GM15510 (cell line): ENCODE data around the gene ZBTB8A.

Experiments used
- POLR2A ChIP-seq: IDR thresholded peaks from 3 replicates; pipeline ENCODE4 v1.6.1; 2011; ENCODE audit warnings: borderline replicate concordance; ENCODE audit not compliant: insufficient read length; ENCODE audit errors: extremely low read depth

ZBTB8A gene

GRCh38 chr1:32627596-32628162, 88.5 kb downstream of the ZBTB8A start:
- no peak for TF ChIP-seq POLR2A

- TF ChIP-seq POLR2A, result no peak
Observed at GRCh38 chr1:32632829-32633228, 93.6 kb downstream of the ZBTB8A start.

- TF ChIP-seq POLR2A, result no peak
Observed at GRCh38 chr1:32635508-32636277, 96.5 kb downstream of the ZBTB8A start.

GRCh38 chr1:32636914-32637645, 97.9 kb downstream of the ZBTB8A start:
- no peak for TF ChIP-seq POLR2A

- TF ChIP-seq POLR2A, result no peak
Observed at GRCh38 chr1:32639489-32640075, 100.4 kb downstream of the ZBTB8A start.

GRCh38 chr1:32644426-32644825, 105.2 kb downstream of the ZBTB8A start:
- TF ChIP-seq POLR2A, result no peak

- TF ChIP-seq POLR2A, result no peak
Observed at GRCh38 chr1:32647308-32648134, 108.3 kb downstream of the ZBTB8A start.

GRCh38 chr1:32650248-32650751, 111.1 kb downstream of the ZBTB8A start, which contains the start of gene ZBTB8OS:
Gene ZBTB8OS (minus strand): TSS chr1:32650550. CDS start chr1:32650529, 21 bp downstream.
- TF ChIP-seq POLR2A, result peak; percentile 80

- peak; percentile 70 for TF ChIP-seq POLR2A
Observed at GRCh38 chr1:32650752-32651460, 111.7 kb downstream of the ZBTB8A start, which contains the start of gene RBBP4. Gene RBBP4 (plus strand): TSS chr1:32651208. CDS start chr1:32651307, 99 bp downstream.

GRCh38 chr1:32651461-32652073, 112.3 kb downstream of the ZBTB8A start:
- no peak for TF ChIP-seq POLR2A

- TF ChIP-seq POLR2A, result no peak
Observed at GRCh38 chr1:32652244-32652962, 113.2 kb downstream of the ZBTB8A start.
